HG03095 (cell line): ENCODE measurements around the gene PLSCR1.
A peak's percentile ranks its signal among the peaks of the same experiment; 100 is the strongest.

Source experiments
- ATAC-seq: cut with Tn5 transposase; IDR thresholded peaks from one replicate; pipeline ENCODE4 v1.9.1; 2021; ENCODE audit warnings: moderate library complexity; ENCODE audit not compliant: unreplicated experiment

Gene PLSCR1

DNA sequence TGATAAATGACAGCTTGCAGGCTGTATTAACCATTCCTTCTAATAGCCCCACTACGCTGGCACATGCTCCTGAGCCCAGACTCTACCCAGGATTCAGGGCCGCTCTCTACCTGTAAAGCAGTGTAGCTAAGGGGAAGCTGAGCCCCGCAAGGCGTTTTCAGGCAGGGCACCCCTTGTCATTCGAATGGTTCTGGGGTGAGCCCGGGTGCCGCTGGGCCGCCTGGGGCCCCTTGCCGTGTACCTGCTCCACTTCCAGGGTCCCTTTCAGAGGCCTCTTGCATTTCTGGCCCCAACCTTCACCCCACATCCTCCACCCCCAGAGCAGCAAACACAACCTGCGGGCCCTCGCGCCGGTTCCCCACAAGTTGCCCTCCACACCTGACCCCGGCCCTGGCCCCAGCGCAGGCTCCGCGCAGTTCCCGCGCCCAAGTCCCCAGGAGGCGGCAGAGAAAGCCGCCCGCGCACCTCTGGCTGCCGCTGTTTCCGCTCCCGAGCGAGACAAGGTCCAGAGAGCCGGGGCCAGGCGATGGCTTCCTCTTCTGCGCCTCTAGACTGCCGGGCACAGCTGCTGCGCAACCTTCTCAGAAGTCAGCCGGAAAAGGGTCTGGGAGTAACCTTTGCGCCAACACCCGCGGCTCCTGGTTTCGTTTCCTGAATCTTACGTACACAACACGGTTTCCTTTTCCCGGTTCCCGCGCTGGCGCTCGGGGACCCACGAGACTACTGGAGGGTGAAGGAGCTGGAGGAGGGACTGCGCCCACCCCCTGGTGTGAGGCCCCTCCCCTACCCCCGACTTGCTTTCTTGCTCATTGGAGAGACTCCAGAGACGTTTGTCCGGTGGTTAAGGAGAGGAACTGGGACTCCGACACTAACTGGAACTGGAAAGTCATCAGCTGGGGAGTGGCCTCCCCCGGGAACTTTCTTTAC, at the start of gene PLSCR1:
PLSCR1 (minus strand) TSS at position 606 of the 927 bp plus-strand sequence. CDS start 8,055 bp downstream, outside the sequence.
- ATAC-seq: peak; percentile 87

DNA sequence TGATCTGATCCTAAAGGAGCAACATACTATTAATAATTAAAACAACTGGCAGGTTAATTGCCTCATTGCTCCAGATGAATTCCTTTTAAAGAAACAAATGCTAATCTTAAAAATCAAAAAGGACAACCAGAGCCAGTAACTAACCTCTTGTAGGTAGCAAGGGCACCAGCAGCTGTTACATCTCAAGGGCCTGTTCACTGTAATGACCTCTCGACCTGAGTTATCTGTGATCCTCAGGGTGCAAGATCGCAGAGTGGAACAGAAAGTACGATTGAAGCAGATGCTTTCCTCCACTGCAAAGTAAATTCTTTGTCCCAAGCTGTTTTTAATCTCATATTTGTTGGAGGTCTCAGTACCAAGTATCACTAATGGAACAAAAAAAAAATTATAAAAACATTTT, 49.4 kb upstream of the PLSCR1 start:
- no peak for ATAC-seq

- no peak for ATAC-seq
Observed at GRCh38 chr3:146590521-146590920, 46.1 kb upstream of the PLSCR1 start.

DNA sequence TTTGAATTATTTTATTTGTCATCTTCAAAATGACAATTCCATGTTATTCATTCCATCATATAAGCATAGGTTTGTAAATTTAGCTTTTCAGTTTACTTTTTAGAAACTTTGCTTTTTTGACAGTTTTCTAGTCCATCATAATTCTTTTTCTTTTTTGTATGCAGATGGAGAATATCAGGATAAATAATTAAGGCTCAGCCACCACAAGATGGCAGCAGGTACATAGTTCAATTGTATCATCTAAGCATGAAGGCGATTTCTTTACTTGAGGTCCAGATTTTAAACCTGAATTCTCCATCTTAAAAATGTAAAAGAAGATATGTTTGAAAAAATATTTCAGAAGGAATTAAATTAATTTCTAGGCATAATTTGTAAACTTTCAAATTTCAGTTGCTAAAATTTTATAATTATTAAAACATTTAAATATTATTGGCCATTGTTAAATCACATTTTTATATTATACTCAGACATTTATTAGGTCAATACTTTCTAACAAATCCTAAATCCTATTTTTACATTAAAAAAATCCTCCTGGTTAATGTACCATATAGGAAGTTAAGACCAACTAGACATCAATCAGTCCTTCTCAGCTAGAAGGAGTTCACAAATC, 45.6 kb upstream of the PLSCR1 start:
- no peak for ATAC-seq

GRCh38 chr3:146585156-146585555, 40.7 kb upstream of the PLSCR1 start:
- ATAC-seq: no peak

GRCh38 chr3:146581951-146582467, 37.6 kb upstream of the PLSCR1 start:
- no peak for ATAC-seq

DNA sequence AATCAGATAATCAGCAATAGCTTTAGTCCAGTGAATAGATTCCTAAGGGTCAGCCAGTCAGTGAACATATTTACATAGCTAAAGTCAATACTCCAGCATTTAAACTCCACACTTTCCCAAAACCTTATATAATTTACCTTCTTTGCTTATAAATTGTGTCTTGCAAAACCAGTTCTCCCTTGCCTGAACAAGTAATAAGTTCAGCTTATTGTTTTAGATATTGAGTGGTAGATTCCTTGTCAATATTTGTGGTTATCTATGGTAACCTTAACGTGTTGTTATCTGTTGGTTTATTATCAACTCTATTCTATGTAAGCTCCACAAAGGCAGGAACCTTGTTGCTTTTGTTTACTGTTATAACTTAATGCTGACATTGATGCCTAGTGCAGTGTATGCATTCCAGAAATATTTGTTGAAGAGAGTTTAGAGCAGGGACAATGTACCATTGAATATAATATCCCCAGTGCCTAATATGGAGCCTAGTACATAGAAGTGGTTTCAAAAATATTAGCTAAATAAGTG, 36.7 kb upstream of the PLSCR1 start:
- no peak for ATAC-seq

- no peak for ATAC-seq
Observed at GRCh38 chr3:146577662-146578061, 33.3 kb upstream of the PLSCR1 start.

- no peak for ATAC-seq
Observed at GRCh38 chr3:146575636-146576035, 31.2 kb upstream of the PLSCR1 start.

DNA sequence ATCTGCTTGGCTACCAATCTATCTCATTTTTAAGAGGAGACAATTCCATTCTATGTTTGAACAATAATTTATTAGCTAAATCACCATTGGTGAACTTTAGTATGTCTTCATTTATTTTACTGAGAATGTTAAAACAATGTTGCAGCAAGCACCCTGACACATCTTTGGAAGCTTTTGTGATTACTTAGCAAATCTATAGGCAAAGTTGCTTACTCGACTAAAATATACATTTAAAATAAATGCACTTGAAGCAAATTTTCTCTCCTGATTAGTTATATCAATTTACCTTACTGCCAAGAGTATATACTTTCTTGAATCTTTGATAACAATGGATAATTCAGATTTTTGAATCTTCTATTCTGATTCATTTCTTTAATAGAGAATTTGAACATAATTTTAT, 29.8 kb upstream of the PLSCR1 start:
- no peak for ATAC-seq

- no peak for ATAC-seq
Observed at GRCh38 chr3:146569314-146569713, 24.9 kb upstream of the PLSCR1 start.

DNA sequence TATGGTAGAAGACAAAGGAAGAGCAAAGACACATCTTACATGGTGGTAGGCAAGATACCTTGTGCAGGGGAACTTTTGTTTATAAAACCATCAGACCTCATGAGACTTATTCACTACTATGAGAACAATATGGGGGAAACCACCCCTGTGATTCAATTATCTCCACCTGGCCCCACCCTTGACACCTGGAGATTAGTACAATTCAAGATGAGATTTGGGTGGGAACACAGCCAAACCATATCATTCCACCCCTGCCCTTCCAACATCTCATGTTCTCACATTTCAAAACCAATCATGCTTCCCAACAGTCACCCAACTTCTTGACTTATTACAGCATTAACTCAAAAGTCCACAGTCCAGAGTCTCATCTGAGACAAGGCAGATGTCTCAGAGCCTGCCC, 21.7 kb upstream of the PLSCR1 start:
- ATAC-seq: no peak

DNA sequence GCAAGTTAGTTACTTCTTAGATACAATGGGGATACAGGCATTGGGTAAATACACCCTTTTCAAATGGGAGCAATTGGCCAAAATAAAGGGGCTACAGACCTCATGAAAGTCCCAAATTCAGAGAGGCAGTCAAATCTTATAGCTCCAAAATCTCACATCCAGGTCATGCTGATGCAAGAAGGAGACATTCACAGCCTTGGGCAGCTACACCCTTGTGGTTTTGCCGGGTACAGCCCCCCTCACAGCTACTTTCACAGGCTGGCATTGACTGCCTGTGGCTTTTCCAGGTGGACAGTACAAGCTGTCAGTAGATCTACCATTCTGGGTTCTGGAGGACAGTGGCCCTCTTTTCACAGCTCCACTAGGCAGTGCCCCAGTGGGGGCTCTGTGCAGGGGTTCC, 17.5 kb upstream of the PLSCR1 start:
- ATAC-seq: no peak

- no peak for ATAC-seq
Observed at GRCh38 chr3:146561463-146561862, 17.1 kb upstream of the PLSCR1 start.

DNA sequence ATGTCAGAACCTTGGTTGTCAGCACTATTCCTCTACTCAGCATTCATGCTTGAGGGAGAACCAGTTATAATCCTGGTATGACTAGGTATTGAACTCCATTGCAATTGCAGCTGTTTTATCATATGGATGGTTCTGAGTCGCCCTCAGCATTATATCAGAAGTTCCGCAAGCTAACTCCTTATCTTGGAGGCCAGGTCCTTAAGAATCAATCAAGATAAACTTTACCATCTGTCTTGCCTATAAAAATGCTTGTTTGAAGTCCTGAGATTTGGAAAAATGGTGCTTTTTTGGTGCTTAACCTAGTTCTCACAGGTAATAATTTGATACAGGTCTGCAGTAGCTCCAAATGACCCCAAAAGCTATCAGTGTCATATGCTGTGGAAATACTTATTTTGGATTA, 16.3 kb upstream of the PLSCR1 start:
- ATAC-seq: no peak

GRCh38 chr3:146559388-146559787, 15.0 kb upstream of the PLSCR1 start:
- ATAC-seq: no peak

DNA sequence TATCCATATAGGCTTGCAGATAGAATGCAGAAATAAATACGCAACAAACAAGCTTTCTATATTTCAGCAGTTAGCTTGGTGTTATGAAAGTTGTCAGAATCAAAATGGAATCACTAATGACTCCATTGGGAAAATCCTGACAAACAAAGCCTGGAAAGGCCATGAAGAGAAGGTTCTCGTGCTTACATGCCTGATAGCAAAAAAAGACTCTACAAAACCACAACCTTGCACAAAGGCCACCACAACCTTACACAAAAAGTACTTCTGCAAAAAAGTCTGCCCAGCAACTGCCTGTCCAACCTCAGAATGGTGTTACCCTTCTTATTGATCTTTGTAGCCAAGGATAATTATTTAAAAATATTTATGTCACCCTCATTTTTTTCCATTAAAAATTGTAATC, 14.4 kb upstream of the PLSCR1 start:
- ATAC-seq: no peak

DNA sequence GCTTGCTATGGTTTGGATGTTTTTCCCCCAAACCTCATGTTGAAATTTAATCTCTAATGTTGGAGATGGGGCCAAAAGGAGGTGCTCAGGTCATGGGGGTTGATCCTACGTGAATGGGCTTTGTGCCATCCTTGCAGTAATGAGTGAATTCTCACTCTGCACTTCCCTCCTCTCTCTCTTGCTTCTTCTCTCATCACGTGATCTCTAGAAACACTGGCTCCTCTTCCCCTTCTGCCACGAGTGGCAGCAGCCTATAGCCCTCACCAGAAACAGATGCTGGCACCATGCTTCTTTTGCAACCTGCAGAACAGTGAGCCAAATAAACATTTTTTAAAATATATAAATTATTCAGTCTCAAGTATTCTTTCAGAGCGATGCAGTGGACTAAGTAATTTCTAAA, 13.3 kb upstream of the PLSCR1 start:
- ATAC-seq: no peak

- no peak for ATAC-seq
Observed at GRCh38 chr3:146555311-146555710, 10.9 kb upstream of the PLSCR1 start.

- ATAC-seq: no peak
Observed at GRCh38 chr3:146554151-146554760, 9.8 kb upstream of the PLSCR1 start.

GRCh38 chr3:146550743-146551510, 6.5 kb upstream of the PLSCR1 start:
- peak; percentile 94 for ATAC-seq
